ENCODE measurements around the gene RRAGD. TPM values are rescaled to one million over a fixed set of nuclear protein-coding genes. Genes with fewer than 3 reads are reported as not detected.
"Not testable (repeated sequence)": the region's sequence is repeated elsewhere in the genome, so short reads cannot be mapped to it uniquely, and the experiment has no call there.

RRAGD gene
- total RNA-seq, 1 donor from 2014 or later, result 9.6 TPM

- peak; percentile 21 for DNase-seq (ENCODE audit: low spot score)
These were observed 665 bp downstream of the RRAGD start for GRCh38 chr6:89411145-89412070.

GRCh38 chr6:89410788-89411144, 1.3 kb downstream of the RRAGD start:
- no peak for DNase-seq (ENCODE audit: low spot score)

- DNase-seq (ENCODE audit: low spot score), result no peak
These were observed 1.8 kb downstream of the RRAGD start for GRCh38 chr6:89410231-89410761.

GRCh38 chr6:89409461-89410035, 2.5 kb downstream of the RRAGD start:
- no peak for DNase-seq (ENCODE audit: low spot score)

- no peak for DNase-seq (ENCODE audit: low spot score)
These were observed 5.9 kb downstream of the RRAGD start for GRCh38 chr6:89406141-89406540.

GRCh38 chr6:89404512-89404911, 7.6 kb downstream of the RRAGD start:
- DNase-seq (ENCODE audit: low spot score), result no peak

GRCh38 chr6:89402776-89403175, 9.3 kb downstream of the RRAGD start:
- DNase-seq (ENCODE audit: low spot score), result no peak

- DNase-seq (ENCODE audit: low spot score), result no peak
These were observed 11.1 kb downstream of the RRAGD start for GRCh38 chr6:89400912-89401399.

- no peak for DNase-seq (ENCODE audit: low spot score)
These were observed 12.0 kb downstream of the RRAGD start for GRCh38 chr6:89400050-89400449.

GRCh38 chr6:89398762-89399525, 13.1 kb downstream of the RRAGD start:
- no peak for DNase-seq (ENCODE audit: low spot score)

- DNase-seq (ENCODE audit: low spot score), result not testable (repeated sequence)
These were observed 14.2 kb downstream of the RRAGD start for GRCh38 chr6:89397884-89398283.

GRCh38 chr6:89393659-89394058, 18.4 kb downstream of the RRAGD start:
- DNase-seq (ENCODE audit: low spot score), result no peak

GRCh38 chr6:89392823-89393222, 19.2 kb downstream of the RRAGD start:
- no peak for DNase-seq (ENCODE audit: low spot score)

- no peak for DNase-seq (ENCODE audit: low spot score)
These were observed 23.2 kb downstream of the RRAGD start for GRCh38 chr6:89388846-89389245.

- no peak for DNase-seq (ENCODE audit: low spot score)
These were observed 24.4 kb downstream of the RRAGD start for GRCh38 chr6:89387516-89388201.

GRCh38 chr6:89386917-89387491, 25.1 kb downstream of the RRAGD start:
- DNase-seq (ENCODE audit: low spot score), result no peak

- no peak for DNase-seq (ENCODE audit: low spot score)
These were observed 26.2 kb downstream of the RRAGD start for GRCh38 chr6:89385846-89386245.

- peak; percentile 41 for DNase-seq (ENCODE audit: low spot score)
These were observed 26.9 kb downstream of the RRAGD start for GRCh38 chr6:89385156-89385667.

GRCh38 chr6:89381031-89381430, 31.0 kb downstream of the RRAGD start:
- no peak for DNase-seq (ENCODE audit: low spot score)

- DNase-seq (ENCODE audit: low spot score), result no peak
These were observed 32.8 kb downstream of the RRAGD start for GRCh38 chr6:89379281-89379680.

- DNase-seq (ENCODE audit: low spot score), result no peak
These were observed 33.4 kb downstream of the RRAGD start for GRCh38 chr6:89378628-89379027.

Data from umbilical cord (tissue), 2 donors.